GM21576 (cell line): Measurements from ENCODE around the gene HSD17B3.
"Not testable (repeated sequence)": the region's sequence is repeated elsewhere in the genome, so short reads cannot be mapped to it uniquely, and the experiment has no call there.

Experiments used
- ATAC-seq: cut with Tn5 transposase; IDR thresholded peaks from one replicate; pipeline ENCODE4 v1.9.1; 2021; ENCODE audit warnings: mild to moderate bottlenecking, moderate library complexity; ENCODE audit not compliant: unreplicated experiment

HSD17B3 gene

GRCh38 chr9:96202971-96203780, 98.8 kb downstream of the HSD17B3 start:
- ATAC-seq = no peak

GRCh38 chr9:96201140-96201539, 100.8 kb downstream of the HSD17B3 start:
- no peak for ATAC-seq

- ATAC-seq = no peak
Observed at GRCh38 chr9:96199006-96199405, 103.0 kb downstream of the HSD17B3 start.

- no peak for ATAC-seq
Observed at GRCh38 chr9:96195541-96195940, 106.4 kb downstream of the HSD17B3 start.

- no peak for ATAC-seq
Observed at GRCh38 chr9:96193236-96193755, 108.7 kb downstream of the HSD17B3 start.

- ATAC-seq = no peak
Observed at GRCh38 chr9:96192710-96193109, 109.3 kb downstream of the HSD17B3 start.

- ATAC-seq = no peak
Observed at GRCh38 chr9:96189995-96190394, 112.0 kb downstream of the HSD17B3 start.

- ATAC-seq = not testable (repeated sequence)
Observed at GRCh38 chr9:96189581-96189980, 112.4 kb downstream of the HSD17B3 start.

GRCh38 chr9:96188571-96188970, 113.4 kb downstream of the HSD17B3 start:
- ATAC-seq = no peak

- no peak for ATAC-seq
Observed at GRCh38 chr9:96187151-96187555, 114.8 kb downstream of the HSD17B3 start.

GRCh38 chr9:96186591-96187011, 115.4 kb downstream of the HSD17B3 start:
- no peak for ATAC-seq

GRCh38 chr9:96185518-96186156, 116.3 kb downstream of the HSD17B3 start:
- no peak for ATAC-seq
